GM12801 (cell line): ENCODE data around the gene CADPS2.

Source experiments
- TF ChIP-seq, protein P1 (sequence below): IDR thresholded peaks from one replicate; pipeline ENCODE4 v1.5.1; 2011; ENCODE audit warnings: control low read depth; ENCODE audit not compliant: insufficient read length; ENCODE audit errors: extremely low read depth

CADPS2 gene

DNA sequence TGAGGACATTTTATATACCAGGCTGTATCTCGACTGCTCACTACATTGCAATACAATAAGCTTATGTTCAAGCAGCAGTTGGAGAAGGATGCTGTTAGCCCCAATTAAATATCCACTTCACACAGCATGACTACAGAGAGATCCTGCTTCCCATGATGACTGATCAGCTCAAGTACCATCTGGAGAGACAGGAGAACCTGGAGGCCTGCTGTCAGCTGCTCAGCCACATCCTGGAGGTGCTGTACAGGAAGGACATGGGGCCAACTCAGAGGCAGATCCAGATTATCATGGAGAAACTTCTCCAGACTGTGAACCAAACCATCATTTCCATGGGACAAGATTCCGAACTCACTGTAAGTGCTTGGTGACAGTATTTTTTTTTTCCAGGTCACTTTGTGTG is 209.8 kb downstream of the CADPS2 start:
- TF ChIP-seq, protein P1, sequence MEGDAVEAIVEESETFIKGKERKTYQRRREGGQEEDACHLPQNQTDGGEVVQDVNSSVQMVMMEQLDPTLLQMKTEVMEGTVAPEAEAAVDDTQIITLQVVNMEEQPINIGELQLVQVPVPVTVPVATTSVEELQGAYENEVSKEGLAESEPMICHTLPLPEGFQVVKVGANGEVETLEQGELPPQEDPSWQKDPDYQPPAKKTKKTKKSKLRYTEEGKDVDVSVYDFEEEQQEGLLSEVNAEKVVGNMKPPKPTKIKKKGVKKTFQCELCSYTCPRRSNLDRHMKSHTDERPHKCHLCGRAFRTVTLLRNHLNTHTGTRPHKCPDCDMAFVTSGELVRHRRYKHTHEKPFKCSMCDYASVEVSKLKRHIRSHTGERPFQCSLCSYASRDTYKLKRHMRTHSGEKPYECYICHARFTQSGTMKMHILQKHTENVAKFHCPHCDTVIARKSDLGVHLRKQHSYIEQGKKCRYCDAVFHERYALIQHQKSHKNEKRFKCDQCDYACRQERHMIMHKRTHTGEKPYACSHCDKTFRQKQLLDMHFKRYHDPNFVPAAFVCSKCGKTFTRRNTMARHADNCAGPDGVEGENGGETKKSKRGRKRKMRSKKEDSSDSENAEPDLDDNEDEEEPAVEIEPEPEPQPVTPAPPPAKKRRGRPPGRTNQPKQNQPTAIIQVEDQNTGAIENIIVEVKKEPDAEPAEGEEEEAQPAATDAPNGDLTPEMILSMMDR = no peak

DNA sequence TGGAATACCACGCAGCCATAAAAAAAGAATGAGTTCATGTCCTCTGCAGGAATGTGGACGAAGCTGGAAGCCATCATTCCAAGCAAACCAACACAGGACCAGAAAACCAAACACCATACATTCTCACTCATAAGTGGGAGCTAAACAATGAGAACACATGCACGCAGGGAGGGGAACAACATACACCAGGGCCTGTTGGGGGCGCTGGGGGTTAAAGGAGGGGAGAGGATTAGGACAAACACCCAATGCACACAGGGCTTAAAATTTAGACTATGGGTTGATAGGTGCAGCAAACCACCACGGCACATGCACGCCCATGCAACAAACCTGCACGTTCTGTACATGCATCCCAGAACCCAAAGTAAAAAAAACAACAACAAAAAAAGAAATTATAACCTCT is 210.6 kb downstream of the CADPS2 start:
- TF ChIP-seq, protein P1 = no peak

GRCh38 chr7:122675011-122675410 is 211.2 kb downstream of the CADPS2 start:
- TF ChIP-seq, protein P1 = no peak

- TF ChIP-seq, protein P1 = no peak
Observed at GRCh38 chr7:122674502-122674901, 211.8 kb downstream of the CADPS2 start.

DNA sequence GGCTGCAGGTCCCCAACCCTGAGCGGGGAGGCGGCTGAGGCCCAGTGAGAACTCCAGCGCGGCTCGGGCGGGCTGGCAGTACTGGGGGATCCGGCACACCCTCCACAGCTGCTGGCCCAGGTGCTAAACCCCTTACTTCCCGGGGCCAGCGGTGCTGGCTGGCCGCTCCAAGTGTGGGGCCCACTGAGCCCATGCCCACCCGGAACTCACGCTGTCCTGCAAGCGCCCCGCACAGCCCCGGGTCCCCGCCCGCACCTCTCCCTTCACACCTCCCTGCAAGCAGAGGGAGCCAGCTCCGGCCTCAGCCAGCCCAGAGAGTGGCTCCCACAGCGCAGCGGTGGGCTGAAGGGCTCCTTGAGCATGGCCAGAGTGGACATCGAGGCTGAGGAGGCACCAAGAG is 212.3 kb downstream of the CADPS2 start:
- TF ChIP-seq, protein P1 = no peak

- TF ChIP-seq, protein P1 = no peak
Observed at GRCh38 chr7:122672536-122672935, 213.7 kb downstream of the CADPS2 start.

DNA sequence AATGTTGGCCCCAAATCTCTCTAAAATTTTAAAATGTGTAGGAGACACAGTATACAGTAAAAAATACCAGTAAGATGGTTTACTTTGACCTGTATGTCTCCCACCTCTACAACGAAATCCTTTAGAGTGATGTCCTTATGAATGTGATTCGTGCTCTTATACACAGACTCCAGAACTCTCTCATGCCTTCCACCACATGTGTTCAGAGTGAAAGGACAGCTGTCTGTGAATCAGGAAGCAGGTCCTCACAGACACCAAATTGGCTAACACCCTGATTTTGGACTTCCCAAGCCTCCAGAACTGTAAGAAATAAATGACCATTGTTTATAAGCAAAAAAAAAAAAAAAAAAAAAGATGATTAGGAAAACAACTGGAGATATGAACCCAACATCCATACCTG is 222.5 kb downstream of the CADPS2 start:
- TF ChIP-seq, protein P1 = no peak

DNA sequence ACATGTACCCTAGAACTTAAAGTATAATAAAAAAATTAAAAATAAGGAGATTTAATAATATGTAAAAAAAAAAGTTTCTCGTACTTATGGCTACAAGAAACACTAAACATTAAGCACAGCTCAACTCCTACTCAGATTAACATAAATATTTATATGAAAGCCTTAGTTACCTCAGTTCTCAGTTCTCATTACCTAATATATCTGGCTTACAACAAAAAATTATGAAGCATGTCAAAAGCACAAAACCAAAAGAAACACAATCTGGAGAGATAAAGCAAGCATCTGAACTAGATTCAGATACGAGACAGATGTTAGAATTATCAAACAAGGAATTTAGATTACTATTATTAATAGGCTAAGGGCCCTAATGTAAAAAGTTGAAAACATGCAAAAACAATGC is 227.4 kb downstream of the CADPS2 start:
- TF ChIP-seq, protein P1 = no peak
